Placental epithelial cell (primary cell): ENCODE results near the gene GRIN2B. TPM values are rescaled to one million over a fixed set of nuclear protein-coding genes. Genes with fewer than 3 reads are reported as not detected.

Experiments
- total RNA-seq: library from RNA; depleted of rRNA; stranded (reverse); fragments of >200 nt; gene quantifications from 2 replicates; pipeline ENCODE4 v1.2.3, GENCODE V29; 2012

GRIN2B gene
- under 0.01 and 0.33 TPM in 2 replicates for total RNA-seq

DNA sequence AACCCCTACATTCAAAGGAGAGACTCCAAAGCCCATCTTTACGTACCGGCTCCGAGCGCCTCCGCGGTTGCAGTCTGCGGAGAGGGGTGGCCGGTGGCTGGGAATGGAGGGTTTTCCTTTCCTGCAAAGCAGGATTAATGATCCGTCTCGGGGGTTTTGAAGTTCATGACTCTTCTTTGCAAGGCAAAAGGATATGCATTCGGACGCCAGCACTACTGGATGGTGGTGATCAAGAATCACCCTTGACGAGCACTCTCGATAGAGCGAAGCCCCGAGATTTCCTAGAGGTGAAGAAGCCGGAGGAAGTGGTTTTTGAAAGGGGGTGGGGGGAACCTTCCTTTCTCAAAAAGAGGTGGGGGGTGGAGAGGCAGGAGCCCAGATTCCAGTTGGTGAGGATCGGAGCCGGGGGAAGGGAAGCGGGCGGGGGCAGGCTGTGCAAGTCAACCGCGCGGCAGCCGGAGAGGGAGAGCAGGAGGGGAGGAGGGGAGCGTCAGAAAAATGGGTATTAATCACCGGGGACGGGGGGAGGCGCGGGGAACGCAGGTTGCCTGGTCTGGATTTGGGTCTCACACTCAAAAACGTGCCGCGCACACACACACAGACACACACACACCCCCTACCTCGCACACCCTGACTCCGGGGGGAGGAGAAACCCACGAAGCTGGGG lies at the start of gene GRIN2B:
Gene GRIN2B, minus strand, starts transcription at position 307 of the 667 bp plus-strand sequence. CDS start 115,394 bp downstream, outside the sequence.

